H9 (cell line): Measurements from ENCODE around the gene OR52E4. TPM values are rescaled to one million over a fixed set of nuclear protein-coding genes. Genes with fewer than 3 reads are reported as not detected.

ENCODE experiments used
- DNase-seq: peaks from one replicate; pipeline ENCODE4 v3.0.0-alpha.2; 2017
- H2AFZ ChIP-seq: one replicate; pipeline ENCODE4 v1.6.1; 2013; ENCODE audit warnings: mild to moderate bottlenecking, low read length, control low read depth, moderate library complexity
- H2AK5ac ChIP-seq: 2 replicates; pipeline ENCODE4 v1.6.1; 2013; ENCODE audit warnings: low read length, control low read depth, mixed read lengths; ENCODE audit not compliant: insufficient read length
- H2BK120ac ChIP-seq: one replicate; pipeline ENCODE4 v1.6.1; 2013; ENCODE audit warnings: low read depth, mild to moderate bottlenecking, low read length, control low read depth, inconsistent platforms; ENCODE audit not compliant: poor library complexity, severe bottlenecking
- H2BK12ac ChIP-seq: 2 replicates; pipeline ENCODE4 v1.6.1; 2013; ENCODE audit warnings: low read length, control low read depth, mixed read lengths, low read depth; ENCODE audit not compliant: insufficient read length
- H2BK15ac ChIP-seq: 2 replicates; pipeline ENCODE4 v1.6.1; 2013; ENCODE audit warnings: low read depth, low read length, control low read depth
- H2BK20ac ChIP-seq: one replicate; pipeline ENCODE4 v1.6.1; 2013; ENCODE audit warnings: low read depth, mild to moderate bottlenecking, low read length, control low read depth, inconsistent platforms; ENCODE audit not compliant: poor library complexity, severe bottlenecking
- H2BK5ac ChIP-seq: 2 replicates; pipeline ENCODE4 v1.6.1; 2013; ENCODE audit warnings: low read length, control low read depth, mixed read lengths; ENCODE audit not compliant: insufficient read length
- H3K14ac ChIP-seq: 2 replicates; pipeline ENCODE4 v1.6.1; 2013; ENCODE audit warnings: low read length, control low read depth; ENCODE audit not compliant: insufficient read depth
- H3K18ac ChIP-seq: 2 replicates; pipeline ENCODE4 v1.6.1; 2013; ENCODE audit warnings: low read depth, mild to moderate bottlenecking, mixed read lengths, low read length, control low read depth; ENCODE audit not compliant: insufficient read length
- H3K23ac ChIP-seq: 2 replicates; pipeline ENCODE4 v1.6.1; 2013; ENCODE audit warnings: low read length, control low read depth, mixed read lengths, low read depth; ENCODE audit not compliant: insufficient read length
- H3K23me2 ChIP-seq: 2 replicates; pipeline ENCODE4 v1.6.1; 2013; ENCODE audit warnings: low read depth, mild to moderate bottlenecking, mixed read lengths, low read length, control low read depth; ENCODE audit not compliant: insufficient read length, poor library complexity, severe bottlenecking
- H3K27ac ChIP-seq: 2 replicates; pipeline ENCODE4 v1.5.1; 2013; ENCODE audit warnings: low read length, control low read depth, mixed read lengths, low read depth; ENCODE audit not compliant: insufficient read length
- H3K27me3 ChIP-seq: 2 replicates; pipeline ENCODE4 v1.6.1; 2013; ENCODE audit warnings: low read length, control low read depth, inconsistent platforms; ENCODE audit not compliant: insufficient read depth
- H3K4ac ChIP-seq: 2 replicates; pipeline ENCODE4 v1.6.1; 2013; ENCODE audit warnings: low read depth, mild to moderate bottlenecking, control low read depth, inconsistent platforms, low read length, moderate library complexity
- H3K4me1 ChIP-seq: 2 replicates; pipeline ENCODE4 v1.6.1; 2013; ENCODE audit warnings: low read length, control low read depth, inconsistent platforms; ENCODE audit not compliant: insufficient read depth
- H3K4me2 ChIP-seq: 2 replicates; pipeline ENCODE4 v1.6.1; 2013; ENCODE audit warnings: low read length, control low read depth, mixed read lengths; ENCODE audit not compliant: insufficient read length, insufficient read depth
- H3K56ac ChIP-seq: 2 replicates; pipeline ENCODE4 v1.6.1; 2013; ENCODE audit warnings: low read depth, mild to moderate bottlenecking, mixed read lengths, low read length, control low read depth; ENCODE audit not compliant: insufficient read length
- H3K79me1 ChIP-seq: 2 replicates; pipeline ENCODE4 v1.6.1; 2013; ENCODE audit warnings: low read depth, mild to moderate bottlenecking, moderate library complexity, low read length, control low read depth, inconsistent platforms; ENCODE audit not compliant: insufficient read depth, poor library complexity, severe bottlenecking
- H3K79me2 ChIP-seq: 2 replicates; pipeline ENCODE4 v1.6.1; 2013; ENCODE audit warnings: low read length, control low read depth, inconsistent platforms; ENCODE audit not compliant: insufficient read depth
- H3K9ac ChIP-seq: 2 replicates; pipeline ENCODE4 v1.6.1; 2013; ENCODE audit warnings: low read length, control low read depth, mixed read lengths; ENCODE audit not compliant: insufficient read length; ENCODE audit errors: extremely low read depth
- H3K9me3 ChIP-seq: one replicate; pipeline ENCODE4 v1.6.1; 2013; ENCODE audit warnings: low read depth, low read length, inconsistent platforms; ENCODE audit not compliant: control insufficient read depth
- H3T11ph ChIP-seq: one replicate; pipeline ENCODE4 v1.6.1; 2013; ENCODE audit warnings: mild to moderate bottlenecking, low read length, control low read depth, inconsistent platforms
- H4K20me1 ChIP-seq: one replicate; pipeline ENCODE4 v1.6.1; 2013; ENCODE audit not compliant: control insufficient read depth, insufficient read length, insufficient read depth
- H4K5ac ChIP-seq: 2 replicates; pipeline ENCODE4 v1.6.1; 2013; ENCODE audit warnings: low read depth, mild to moderate bottlenecking, mixed read lengths, low read length, control low read depth; ENCODE audit not compliant: insufficient read length
- H4K8ac ChIP-seq: replicated peaks from 2 replicates; pipeline ENCODE4 v1.6.1; 2013; ENCODE audit warnings: low read length, control low read depth, mixed read lengths, low read depth; ENCODE audit not compliant: insufficient read length
- H4K91ac ChIP-seq: 2 replicates; pipeline ENCODE4 v1.6.1; 2013; ENCODE audit warnings: low read depth, mild to moderate bottlenecking, moderate library complexity, mixed read lengths, low read length, control low read depth; ENCODE audit not compliant: insufficient read length
- H3K27ac Mint-ChIP-seq, 3 experiments: 2 replicates in 2 of 3; 3 replicates in 1 of 3; pipeline ENCODE4 v1.8.0; 2020 to 2021; ENCODE audit warnings: mixed read lengths in 3 of 3, mild to moderate bottlenecking in 1 of 3, moderate library complexity in 1 of 3
- H3K27me3 Mint-ChIP-seq: 2 replicates; pipeline ENCODE4 v1.8.0; 2021; ENCODE audit warnings: low read depth, mild to moderate bottlenecking, moderate library complexity, mixed read lengths
- H3K36me3 Mint-ChIP-seq, 3 experiments: 2 replicates in 2 of 3; 3 replicates in 1 of 3; pipeline ENCODE4 v1.8.0; 2020 to 2021; ENCODE audit warnings: low read depth in 3 of 3, mixed read lengths in 3 of 3; ENCODE audit not compliant: insufficient read depth in 1 of 3
- H3K4me1 Mint-ChIP-seq, 2 experiments: 2 replicates each; pipeline ENCODE4 v1.8.0; 2020; ENCODE audit warnings: mixed read lengths in 2 of 2
- H3K4me3 Mint-ChIP-seq, 2 experiments: 2 replicates in 1 of 2; 3 replicates in 1 of 2; pipeline ENCODE4 v1.8.0; 2020 to 2021; ENCODE audit warnings: mild to moderate bottlenecking in 2 of 2, mixed read lengths in 2 of 2, moderate library complexity in 1 of 2
- H3K9me3 Mint-ChIP-seq, 2 experiments: 2 replicates in 1 of 2; 3 replicates in 1 of 2; pipeline ENCODE4 v1.8.0; 2020; ENCODE audit warnings: mild to moderate bottlenecking in 2 of 2, mixed read lengths in 2 of 2, moderate library complexity in 1 of 2
- WGBS: extraction: QIAGEN DNeasy Blood & Tissue Kit; methylation state at CpG from one replicate; pipeline ENCODE4 v1.1.7; 2013; ENCODE audit warnings: missing lambda C conversion rate, low lambda C conversion rate, mixed read lengths; ENCODE audit not compliant: insufficient read length; ENCODE audit errors: extremely low coverage; 5-methylcytosine and 5-hydroxymethylcytosine counted together
- total RNA-seq: library from RNA; stranded (reverse); gene quantifications from 2 replicates; pipeline ENCODE4 v1.2.1, GENCODE V29; 2021
- TF ChIP-seq, protein P1 (sequence below): fragments of 200-600 bp; sonication (generic); conservative IDR thresholded peaks from 3 replicates; pipeline ENCODE4 v1.8.0; 2021; ENCODE audit warnings: antibody characterized with exemption, mild to moderate bottlenecking

The OR52E4 gene
- total RNA-seq, 1 experiment from 2014 or later = not detected

DNA sequence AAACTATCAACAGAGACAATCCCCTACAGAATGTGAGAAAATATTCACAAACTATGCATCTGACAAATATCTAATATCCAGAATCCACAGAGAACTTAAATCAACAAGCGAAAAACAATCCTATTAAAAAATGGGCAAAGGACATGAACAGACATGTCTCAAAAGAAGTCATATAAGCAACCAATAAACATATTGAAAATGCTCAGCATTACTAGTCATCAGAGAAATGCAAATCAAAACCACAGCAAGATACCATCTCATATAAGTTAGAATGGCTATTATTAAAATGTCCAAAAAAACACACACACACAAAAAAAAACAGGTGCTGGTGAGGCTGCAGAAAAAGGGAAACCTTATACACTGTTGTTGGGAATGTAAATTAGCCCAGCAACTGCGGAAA is 14.6 kb upstream of the OR52E4 start:
- Histone ChIP-seq H3K4ac (no peak overlapping the region), H3K14ac (no peak overlapping the region), H4K5ac (no peak overlapping the region), H3K27me3 (no peaks in the 10 kb centered on the region), H4K20me1 (no peaks in the 10 kb centered on the region), H4K8ac (no peak overlapping the region), H2BK12ac (no peak overlapping the region), H2BK15ac (no peak overlapping the region), H2BK5ac (no peak overlapping the region), H3K27ac (no peak overlapping the region), H3K4me2 (no peak overlapping the region), H2BK20ac (no peak overlapping the region), H3T11ph (no peak overlapping the region), H4K91ac (no peak overlapping the region), H3K23ac (no peak overlapping the region), H3K18ac (no peak overlapping the region), H2BK120ac (no peak overlapping the region), H3K9me3 (no peaks in the 10 kb centered on the region), H3K79me1 (no peaks in the 10 kb centered on the region), H3K23me2 (no peaks in the 10 kb centered on the region), H3K79me2 (no peaks in the 10 kb centered on the region), H2AK5ac (no peak overlapping the region), H3K9ac (no peak overlapping the region), H3K4me1 (no peaks in the 10 kb centered on the region), H2AFZ (no peak overlapping the region), H3K56ac (no peak overlapping the region)
- Mint-ChIP-seq H3K9me3 (peaks cover 9 to 11% of the 10 kb centered on the region in 2 experiments; a peak in 3 of 5 replicates), H3K27me3 (no peaks in the 10 kb centered on the region; the same call in 1 of the 2 replicates), H3K4me1 (no peaks in the 10 kb centered on the region), H3K27ac (no peak overlapping the region), H3K36me3 (no peaks in the 10 kb centered on the region), H3K4me3 (no peak overlapping the region)
- no CpG with 5 or more reads among the region's 2 CpGs for WGBS
- TF ChIP-seq, protein P1, sequence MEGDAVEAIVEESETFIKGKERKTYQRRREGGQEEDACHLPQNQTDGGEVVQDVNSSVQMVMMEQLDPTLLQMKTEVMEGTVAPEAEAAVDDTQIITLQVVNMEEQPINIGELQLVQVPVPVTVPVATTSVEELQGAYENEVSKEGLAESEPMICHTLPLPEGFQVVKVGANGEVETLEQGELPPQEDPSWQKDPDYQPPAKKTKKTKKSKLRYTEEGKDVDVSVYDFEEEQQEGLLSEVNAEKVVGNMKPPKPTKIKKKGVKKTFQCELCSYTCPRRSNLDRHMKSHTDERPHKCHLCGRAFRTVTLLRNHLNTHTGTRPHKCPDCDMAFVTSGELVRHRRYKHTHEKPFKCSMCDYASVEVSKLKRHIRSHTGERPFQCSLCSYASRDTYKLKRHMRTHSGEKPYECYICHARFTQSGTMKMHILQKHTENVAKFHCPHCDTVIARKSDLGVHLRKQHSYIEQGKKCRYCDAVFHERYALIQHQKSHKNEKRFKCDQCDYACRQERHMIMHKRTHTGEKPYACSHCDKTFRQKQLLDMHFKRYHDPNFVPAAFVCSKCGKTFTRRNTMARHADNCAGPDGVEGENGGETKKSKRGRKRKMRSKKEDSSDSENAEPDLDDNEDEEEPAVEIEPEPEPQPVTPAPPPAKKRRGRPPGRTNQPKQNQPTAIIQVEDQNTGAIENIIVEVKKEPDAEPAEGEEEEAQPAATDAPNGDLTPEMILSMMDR = no peak
- DNase-seq = no peak
